IPS DF 4.7 (cell line): ENCODE data around the gene RNF123.

Experiments used
- DNase-seq: peaks from one replicate; pipeline ENCODE4 v3.0.0-alpha.2; 2013; ENCODE audit warnings: low spot score; ENCODE audit errors: extremely low read depth

Gene RNF123

DNA sequence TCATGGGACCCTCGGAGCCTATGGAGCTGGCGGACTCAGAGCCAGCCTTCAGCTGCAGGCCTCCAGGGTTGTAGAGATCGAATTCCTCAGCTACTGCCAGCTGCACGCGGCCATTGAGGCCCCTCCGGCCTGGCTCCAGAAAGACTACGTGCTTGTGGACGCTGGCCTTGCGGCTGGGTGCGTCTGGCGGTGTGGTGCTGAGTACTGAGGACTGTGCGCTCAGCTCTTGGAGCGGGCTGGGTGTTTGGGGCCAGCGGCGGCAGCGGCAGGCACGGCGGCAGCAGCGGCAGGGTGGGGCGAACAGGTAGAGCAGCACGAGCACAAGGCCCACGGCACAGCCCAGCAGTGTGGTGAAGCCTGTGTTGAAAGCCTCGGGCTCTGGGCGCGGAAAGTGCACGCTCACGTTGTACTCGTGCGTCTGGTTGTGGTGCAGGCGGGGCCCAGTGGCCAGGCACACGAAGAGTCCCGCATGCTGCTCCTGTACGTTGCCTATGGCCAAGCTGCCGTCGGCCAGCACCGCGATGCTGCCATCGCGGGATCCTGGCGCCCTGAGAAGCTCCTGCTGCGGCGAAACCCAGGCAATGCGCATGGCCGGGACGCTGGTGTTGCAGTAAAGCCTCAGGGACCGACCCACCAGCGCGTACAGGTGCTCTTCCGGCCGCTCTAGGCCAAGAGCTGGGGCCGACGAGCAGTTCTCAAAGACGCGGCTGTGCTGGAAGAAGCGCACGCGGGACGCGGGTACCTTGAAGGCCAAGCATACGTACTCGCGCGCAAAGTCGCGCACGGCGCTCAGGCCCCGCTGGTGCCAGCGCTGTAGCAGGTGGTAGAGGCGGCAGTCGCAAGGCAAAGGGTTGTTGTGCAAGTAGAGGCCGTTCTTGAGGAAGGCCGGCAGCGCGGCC, 28.9 kb downstream of the RNF123 start:
- DNase-seq, result no peak

DNA sequence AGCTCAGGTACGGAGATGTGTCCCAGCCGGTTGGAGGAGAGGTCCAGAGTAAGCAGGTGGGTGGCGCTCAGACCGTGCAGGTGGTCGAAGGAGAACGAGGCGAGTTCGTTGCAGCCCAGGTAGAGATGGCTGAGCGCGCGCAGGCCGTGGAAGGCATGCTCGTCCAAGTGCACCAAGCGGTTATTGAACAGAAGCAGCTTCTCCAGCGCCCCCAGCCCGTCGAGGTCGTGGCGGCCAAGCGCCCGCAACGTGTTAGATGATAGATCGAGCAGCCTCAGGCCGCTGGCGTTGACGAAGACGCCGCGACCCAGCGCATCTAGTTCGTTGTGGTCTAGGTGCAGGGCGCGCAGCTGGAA, 29.5 kb downstream of the RNF123 start:
- DNase-seq, result no peak

DNA sequence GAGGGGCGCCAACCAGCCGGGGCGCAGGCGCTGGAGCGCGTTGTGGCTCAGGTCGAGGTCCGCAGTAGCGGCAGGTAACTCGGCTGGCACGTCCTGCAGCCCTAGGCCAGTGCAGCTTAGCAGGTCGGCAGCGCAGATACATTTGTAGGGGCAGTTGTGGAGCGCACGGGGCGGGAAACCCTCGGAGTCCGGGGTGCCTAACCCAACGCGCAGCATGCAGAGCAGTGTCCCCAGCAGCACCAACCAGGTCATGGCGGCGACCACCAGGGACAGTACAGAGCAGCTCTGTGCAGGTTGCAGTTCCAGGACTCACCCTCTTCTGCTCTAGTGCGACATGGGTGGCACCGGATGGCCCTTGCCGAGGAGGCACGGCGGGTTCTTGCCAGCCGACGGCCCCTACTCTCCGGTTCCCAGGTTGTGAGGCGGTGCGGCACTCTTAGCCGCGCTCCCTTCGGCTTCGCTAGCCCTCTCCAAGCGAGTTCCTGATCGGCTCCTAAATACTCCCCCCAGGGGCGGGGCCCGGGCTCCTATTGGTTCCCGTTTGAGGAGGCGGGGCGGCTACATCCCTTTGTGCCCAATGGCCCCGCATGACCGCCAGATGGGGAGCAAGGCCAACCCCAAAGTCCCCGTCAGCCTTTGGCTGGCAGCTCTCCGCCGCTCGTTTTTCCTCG, 30.0 kb downstream of the RNF123 start, which contains the start of gene AMIGO3:
AMIGO3 (minus strand) TSS at position 471 of the 671 bp plus-strand sequence; CDS start at position 252, 219 bp downstream.
- no peak for DNase-seq

DNA sequence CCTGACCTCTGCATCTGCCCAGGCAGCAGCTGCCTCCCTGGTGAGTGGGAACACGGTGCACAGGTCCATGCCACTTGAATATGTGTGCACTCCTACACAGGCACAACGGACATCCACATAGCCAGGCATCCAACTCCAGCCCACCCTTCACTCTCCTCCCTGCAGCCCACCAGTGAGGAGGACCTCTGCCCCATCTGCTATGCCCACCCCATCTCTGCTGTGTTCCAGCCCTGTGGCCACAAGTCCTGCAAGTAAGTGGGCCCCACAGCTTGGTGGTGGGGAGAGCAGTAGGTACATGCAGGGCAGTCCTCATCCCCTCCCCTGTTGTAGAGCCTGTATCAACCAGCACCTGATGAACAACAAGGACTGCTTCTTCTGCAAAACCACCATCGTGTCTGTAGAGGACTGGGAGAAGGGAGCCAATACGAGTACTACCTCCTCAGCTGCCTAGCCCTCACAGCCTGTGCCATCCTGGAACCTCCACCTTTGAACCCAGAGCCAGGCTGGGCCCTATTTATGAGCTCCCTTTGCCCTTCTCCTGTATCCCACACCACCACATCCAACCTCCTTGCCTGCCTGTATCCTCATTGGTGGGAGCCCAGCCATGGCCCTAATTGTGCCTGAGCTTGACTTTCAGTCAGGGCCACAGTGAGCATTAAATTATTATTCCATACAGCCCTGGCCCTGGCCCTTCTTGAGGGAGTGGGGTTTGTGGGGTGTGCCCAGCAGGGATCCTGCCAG, 31.7 kb downstream of the RNF123 start:
- no peak for DNase-seq

DNA sequence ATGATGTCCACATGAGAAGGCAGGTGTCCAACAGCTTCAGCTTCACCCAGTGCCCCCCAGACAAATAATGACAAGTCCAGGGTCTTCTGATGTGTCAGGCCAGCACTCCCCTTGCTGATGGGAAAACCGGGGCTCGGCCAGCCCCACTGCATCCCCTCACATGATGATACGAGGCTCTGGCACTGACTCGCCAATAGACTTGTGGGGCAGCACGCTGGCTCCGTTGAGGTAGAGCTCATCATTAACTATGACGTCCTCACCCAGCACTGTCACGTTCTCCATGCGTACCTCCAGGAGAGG, 32.2 kb downstream of the RNF123 start:
- DNase-seq, result no peak

DNA sequence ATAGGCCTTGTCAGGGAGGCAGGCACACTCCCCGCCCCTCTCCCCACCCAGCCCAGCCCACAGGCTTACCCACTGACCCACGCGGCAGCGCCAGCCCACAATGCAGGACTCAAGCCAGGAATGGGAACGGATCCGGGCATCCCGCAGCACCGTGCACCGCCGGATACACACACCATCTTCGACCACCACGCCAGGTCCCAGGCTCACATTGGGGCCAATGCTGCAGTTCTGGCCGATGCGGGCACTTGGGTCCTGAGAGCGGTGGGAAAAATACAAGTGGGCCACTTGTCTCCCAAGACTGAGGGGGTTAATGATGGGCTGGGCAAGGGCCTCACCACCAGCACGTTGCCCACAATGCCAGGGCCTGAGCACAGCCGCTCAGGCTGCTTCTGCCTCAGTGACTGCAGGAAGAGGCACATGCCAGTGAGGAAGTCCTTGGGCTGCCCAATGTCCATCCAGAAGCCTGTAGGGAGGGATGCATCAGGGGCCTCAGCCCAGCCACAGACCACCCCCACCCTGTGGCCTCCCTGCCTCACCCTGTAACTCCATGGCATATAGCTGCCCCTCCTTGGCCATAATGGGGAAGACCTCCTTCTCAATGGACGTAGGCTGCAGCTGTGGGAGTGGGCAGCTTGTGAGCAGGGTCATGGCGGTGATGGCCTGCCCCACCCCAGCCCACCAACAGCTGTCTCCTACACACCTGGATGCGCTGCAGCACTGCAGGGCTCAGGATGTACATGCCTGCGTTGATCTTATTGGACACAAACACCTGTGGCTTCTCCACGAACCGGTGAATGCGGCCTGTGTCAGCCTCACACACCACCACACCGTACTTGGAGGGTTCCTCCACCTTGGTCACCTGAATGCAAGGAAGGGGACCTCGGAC, 32.8 kb downstream of the RNF123 start:
- no peak for DNase-seq

- DNase-seq, result no peak
These were observed 33.5 kb downstream of the RNF123 start for GRCh38 chr3:49722896-49723295.

DNA sequence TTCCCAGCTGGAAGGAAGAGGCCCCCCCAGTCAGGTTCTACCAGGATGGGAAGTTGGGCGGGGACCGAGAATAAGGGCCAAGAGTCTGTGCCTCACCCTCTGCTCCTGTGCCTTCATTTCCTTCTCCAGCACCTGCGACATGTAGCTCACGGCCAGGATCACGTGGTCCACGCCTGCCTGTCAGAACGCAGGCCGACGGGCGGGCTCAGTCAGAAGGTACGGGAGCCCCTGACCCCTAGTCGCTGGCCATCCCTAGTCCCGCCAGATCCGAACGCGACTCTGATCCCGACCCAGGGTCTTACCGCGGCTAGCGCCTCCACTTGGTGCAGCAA, 33.9 kb downstream of the RNF123 start:
- DNase-seq, result no peak

DNA sequence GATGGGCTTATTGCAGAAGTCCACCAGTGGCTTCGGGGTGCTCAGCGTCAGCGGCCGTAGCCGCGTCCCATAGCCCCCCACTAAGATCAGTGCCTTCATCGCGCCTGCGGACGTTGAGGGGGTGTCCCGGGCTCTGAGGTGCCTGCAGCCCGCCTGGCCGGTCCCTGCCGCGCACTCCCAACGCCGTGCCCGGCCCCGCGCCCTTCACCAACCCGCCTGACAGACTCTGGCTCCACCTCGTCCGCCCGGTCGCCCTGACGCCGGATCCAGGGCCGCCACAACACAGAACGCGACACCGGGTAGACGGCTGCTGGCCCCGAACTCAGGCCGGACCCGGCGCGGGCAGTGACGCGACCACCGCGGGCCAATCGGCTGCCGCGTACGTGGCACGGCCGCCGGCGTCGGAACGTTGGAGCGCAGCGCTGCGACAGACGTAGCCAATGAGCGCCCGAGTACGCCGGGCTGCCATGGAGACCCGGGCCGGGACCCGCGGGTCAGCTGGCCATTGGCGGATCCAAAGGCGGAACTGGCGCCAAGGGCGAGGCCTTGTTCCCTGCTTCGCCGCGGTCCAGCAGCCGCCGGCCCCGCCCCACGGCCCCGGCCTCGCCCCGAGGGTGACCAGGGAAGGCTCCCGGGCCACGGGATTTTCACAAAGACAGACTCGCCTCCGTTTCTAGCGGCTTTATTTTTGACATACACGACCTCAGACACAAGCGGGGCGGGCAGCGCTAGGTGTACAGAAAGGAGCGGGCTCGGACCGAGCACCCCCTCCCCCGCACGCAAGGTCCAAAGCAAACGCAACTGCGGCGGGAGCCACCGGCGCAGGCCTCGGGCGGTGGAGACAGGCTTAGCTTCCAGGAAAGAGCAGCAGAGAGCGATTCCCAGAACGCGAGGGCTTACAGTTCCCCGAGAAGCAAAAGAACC, 34.5 kb downstream of the RNF123 start, which contains the start of gene GMPPB:
GMPPB (minus strand) TSS at position 324 of the 924 bp plus-strand sequence; CDS start at position 99, 225 bp downstream.
- no peak for DNase-seq

DNA sequence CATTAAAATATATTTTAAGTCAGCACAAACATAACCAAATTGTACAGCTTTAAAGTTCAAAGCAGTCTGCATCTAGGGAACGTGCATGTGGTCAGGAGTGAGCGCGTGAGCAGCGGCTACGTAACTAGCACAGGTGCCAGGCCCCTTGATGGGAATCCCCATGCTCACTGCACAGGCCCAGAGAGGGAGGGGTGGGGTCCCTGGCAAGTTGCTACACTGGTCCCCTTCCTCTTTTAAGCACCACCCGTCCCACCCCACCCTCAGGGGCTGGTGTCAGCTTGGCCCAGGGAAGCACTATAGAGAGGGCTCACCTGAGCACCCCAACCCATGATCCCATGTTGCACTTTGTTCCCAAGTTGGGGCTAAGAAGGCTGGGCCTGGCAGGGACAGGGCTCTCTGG, 35.2 kb downstream of the RNF123 start:
- no peak for DNase-seq

- no peak for DNase-seq
These were observed 36.7 kb downstream of the RNF123 start for GRCh38 chr3:49725906-49726681.

DNA sequence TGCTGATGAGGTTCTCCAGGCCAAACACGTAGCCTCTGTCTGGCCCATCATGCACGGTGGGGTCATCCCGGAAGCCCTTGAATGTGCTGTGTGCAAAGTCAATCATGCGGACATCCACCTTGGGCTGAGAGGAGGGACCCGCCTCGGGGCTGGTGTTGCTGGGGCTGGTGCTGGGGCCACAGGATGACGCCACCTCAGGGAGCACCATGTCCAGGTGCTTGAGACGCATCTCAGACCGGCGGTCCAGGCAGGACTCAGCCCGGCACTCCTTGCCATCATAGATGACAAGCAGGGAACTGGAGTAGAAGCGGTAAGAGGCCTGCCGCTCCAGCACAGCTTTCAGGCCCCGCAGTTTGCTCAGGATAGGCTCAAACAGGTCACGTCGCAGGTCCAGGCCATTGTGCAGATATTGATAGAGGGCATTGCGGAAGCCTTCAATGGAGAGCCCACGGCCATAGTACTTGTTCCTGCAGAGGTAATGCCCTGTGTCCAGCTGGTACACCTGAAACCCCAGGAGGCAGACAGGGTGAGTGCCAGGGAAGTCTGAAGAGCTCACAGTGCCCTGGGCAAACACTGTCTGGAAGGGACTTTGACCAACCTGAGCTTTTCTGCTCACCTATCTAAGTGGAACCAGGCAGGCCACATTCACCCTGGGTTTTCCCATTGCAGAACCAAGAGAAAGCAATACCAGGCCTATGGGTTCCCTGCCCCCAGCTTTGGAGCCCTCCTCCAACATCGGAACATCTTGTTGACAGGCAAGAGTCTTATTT, 38.0 kb downstream of the RNF123 start:
- DNase-seq, result no peak

DNA sequence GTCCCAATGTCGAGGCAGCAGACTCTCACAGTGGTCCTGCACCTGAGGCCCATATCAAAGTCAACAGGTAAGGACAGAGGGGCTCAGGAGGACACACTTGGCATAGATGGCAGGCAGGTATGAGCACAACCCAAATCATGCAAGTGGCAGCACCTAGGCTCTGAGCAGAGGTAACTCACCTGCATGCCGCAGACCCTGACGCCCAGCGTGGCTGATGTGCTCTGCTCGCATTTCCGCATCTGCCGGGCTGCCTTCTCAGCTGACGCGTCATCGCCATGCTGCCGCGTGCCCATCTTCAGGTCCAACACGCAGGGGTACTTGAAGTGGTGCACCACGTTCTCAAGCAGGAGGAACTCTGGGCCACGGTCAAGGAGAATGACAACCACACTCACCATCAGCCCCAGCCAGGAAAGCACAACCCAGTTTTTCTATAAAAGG, 38.6 kb downstream of the RNF123 start:
- DNase-seq, result no peak

- no peak for DNase-seq
These were observed 40.7 kb downstream of the RNF123 start for GRCh38 chr3:49729966-49730609.

DNA sequence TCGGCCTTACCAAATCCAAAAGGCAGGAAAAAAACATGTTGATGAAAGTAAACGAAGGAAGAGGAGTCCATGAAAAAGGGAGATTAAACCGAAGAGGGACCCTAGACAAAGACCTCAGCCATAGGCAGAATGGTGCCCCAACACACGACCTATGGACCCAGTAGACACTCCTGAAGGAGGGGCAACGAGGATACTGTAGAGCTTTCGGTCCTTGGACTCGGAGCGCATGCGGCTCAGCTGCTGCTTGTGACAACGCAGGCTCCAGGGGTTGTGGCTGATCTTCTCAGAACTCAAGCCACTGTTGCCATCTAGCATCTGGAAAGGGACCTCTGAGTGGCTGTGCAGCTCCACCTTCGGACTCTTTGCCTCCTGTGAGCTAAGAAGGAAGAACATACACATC, 43.2 kb downstream of the RNF123 start:
- DNase-seq, result no peak

DNA sequence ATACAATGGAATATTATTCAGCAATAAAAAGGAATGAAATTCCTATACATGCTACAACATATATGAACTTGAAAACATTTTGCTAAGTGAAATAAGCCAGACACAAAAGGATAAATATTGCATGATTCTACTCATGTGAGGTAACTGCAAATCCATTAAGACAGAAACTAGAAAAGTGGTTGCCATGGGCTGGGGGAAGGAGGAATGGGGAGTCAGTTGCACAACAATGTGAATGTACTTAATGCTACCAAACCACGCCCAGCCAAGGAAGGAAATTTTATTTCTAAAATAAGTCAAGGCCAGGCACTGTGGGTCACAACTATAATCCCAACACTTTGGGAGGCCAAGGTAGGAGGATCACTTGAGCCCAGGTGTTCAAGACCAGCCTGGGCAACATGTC, 44.2 kb downstream of the RNF123 start:
- no peak for DNase-seq

DNA sequence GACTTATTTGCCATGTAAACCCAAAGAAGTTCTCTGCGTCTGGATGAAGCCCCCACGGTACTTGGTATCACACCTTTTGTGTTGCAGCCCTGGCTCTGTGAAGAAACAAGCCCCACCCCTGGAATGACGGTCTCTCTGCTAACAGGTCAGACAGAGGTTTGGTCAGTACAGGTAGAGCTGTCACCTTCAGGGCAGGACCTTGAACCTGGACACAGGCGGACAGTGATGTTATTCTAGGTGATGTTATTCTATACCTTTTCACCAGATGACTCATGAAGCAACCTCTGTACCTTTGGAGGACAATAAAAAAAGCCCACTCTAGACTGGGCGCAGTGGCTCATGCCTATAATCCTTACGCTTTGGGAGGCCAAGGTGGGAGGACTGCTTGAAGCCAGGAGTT, 45.4 kb downstream of the RNF123 start:
- no peak for DNase-seq

DNA sequence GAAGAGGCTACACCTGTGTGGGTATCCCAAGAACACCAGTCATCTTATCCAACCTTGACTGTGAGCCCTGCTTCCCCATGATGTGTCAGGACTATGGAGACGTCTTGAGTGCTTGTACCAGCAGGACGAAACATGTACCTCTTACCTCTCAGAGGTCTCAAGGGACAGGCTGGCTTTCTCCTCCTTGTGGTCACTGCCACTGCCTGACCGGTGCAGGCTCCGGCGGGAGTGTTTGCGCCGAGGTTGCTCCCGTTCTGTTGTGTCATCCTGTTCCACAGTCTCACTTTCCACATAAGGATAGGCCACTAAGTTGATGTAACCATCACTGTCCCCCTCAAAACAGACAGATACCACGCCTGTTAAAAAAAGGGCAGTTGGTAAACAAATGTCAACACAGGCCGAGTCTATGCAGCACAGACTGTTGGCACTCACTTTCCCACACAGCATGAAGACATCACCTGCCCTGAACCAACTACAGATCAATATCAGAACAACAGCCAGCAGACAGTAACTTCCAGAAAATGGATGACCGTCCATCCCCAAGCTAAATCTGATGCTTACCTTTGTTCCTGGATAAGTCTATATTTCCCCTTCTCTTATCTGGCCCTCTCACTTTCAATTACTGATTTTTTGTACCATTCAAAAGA, 48.8 kb downstream of the RNF123 start:
- no peak for DNase-seq
